ENCODE data around the gene APOBEC3A. TPM values are rescaled to one million over a fixed set of nuclear protein-coding genes. Genes with fewer than 3 reads are reported as not detected.

Gene APOBEC3A
- total and polyA plus RNA-seq, 2 of the 13 experiments (the other 11 are each of a cell fraction or from before 2014, with no cell fraction given) = not detected

GRCh38 chr22:38942702-38943101, 14.7 kb upstream of the APOBEC3A start (continued):
- TF ChIP-seq ZHX2 (IDR thresholded peaks at IDR 0.05; ENCODE audit: low read depth) = no peak
- no peak for TF ChIP-seq ZHX2 (CRISPR knock-in tag; IDR thresholded peaks at IDR 0.05; ENCODE audit: borderline replicate concordance)
- no peak for TF ChIP-seq SIN3A (IDR thresholded peaks at IDR 0.05; ENCODE audit: borderline replicate concordance, low read depth, low read length)
- no peak for TF ChIP-seq TBL1XR1 (IDR thresholded peaks at IDR 0.05; ENCODE audit: borderline replicate concordance, low read length, partially characterized antibody)

GRCh38 chr22:38943201-38943600, 14.2 kb upstream of the APOBEC3A start:
- Histone ChIP-seq H3K79me2 (ENCODE audit: insufficient read depth, low read length) (no peaks in the 10 kb centered on the region), H4K20me1 (ENCODE audit: insufficient read depth, low read length) (no peaks in the 10 kb centered on the region), H3K36me3 (replicated peaks in 1 of 2; ENCODE audit: control insufficient read depth in 1 of 2, insufficient read depth in 2 of 2, low read length in 2 of 2) (no peaks in the 10 kb centered on the region), H3K27ac (ENCODE audit: extremely low read length, insufficient read depth, low read length) (no peak overlapping the region), H3K9ac (ENCODE audit: insufficient read depth, low read depth, low read length) (no peak overlapping the region), H3K27me3 (ENCODE audit: control insufficient read depth in 1 of 2, insufficient read depth in 2 of 2, low read length in 2 of 2) (peaks cover 2 to 49% of the 10 kb centered on the region in 2 experiments; a peak in 3 of 5 replicates), H3K9me3 (ENCODE audit: low read length) (no peaks in the 10 kb centered on the region), H3K4me3 (replicated peaks in 1 of 3; ENCODE audit: insufficient read depth in 1 of 3, low read depth in 2 of 3, low read length in 3 of 3) (no peak overlapping the region), H3K4me1 (ENCODE audit: insufficient read depth, low read length) (no peaks in the 10 kb centered on the region), H3K4me2 (ENCODE audit: low read depth, low read length) (no peak overlapping the region), H2AFZ (ENCODE audit: low read length) (no peak overlapping the region)
- TF ChIP-seq ZNF747 (CRISPR knock-in tag; IDR thresholded peaks at IDR 0.05; ENCODE audit: borderline replicate concordance) = no peak
- TF ChIP-seq ZFP37 (CRISPR knock-in tag; IDR thresholded peaks at IDR 0.05; ENCODE audit: borderline replicate concordance) = no peak
- TF ChIP-seq ZSCAN25 (CRISPR knock-in tag; IDR thresholded peaks at IDR 0.05) = no peak
- TF ChIP-seq ZNF569 (CRISPR knock-in tag; IDR thresholded peaks at IDR 0.05; ENCODE audit: borderline replicate concordance) = no peak
- TF ChIP-seq GTF2F1 (IDR thresholded peaks at IDR 0.05; ENCODE audit: low read length) = no peak
- TF ChIP-seq, protein P1, sequence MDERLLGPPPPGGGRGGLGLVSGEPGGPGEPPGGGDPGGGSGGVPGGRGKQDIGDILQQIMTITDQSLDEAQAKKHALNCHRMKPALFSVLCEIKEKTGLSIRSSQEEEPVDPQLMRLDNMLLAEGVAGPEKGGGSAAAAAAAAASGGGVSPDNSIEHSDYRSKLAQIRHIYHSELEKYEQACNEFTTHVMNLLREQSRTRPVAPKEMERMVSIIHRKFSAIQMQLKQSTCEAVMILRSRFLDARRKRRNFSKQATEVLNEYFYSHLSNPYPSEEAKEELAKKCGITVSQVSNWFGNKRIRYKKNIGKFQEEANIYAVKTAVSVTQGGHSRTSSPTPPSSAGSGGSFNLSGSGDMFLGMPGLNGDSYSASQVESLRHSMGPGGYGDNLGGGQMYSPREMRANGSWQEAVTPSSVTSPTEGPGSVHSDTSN (CRISPR knock-in tag; IDR thresholded peaks at IDR 0.05) = no peak
- TF ChIP-seq ZNF501 (CRISPR knock-in tag; IDR thresholded peaks at IDR 0.05) = no peak
- TF ChIP-seq CBFB (CRISPR knock-in tag; IDR thresholded peaks at IDR 0.05) = no peak
- no peak for TF ChIP-seq MTA3 (CRISPR knock-in tag; IDR thresholded peaks at IDR 0.05)
- no peak for TF ChIP-seq THAP7 (CRISPR knock-in tag; IDR thresholded peaks at IDR 0.05)
- no peak for TF ChIP-seq SMYD3 (CRISPR knock-in tag; IDR thresholded peaks at IDR 0.05)
- no peak for TF ChIP-seq YEATS2 (CRISPR knock-in tag; IDR thresholded peaks at IDR 0.05; ENCODE audit: borderline replicate concordance)
- no peak for TF ChIP-seq RCOR2 (CRISPR knock-in tag; IDR thresholded peaks at IDR 0.05)
- TF ChIP-seq NRL (CRISPR knock-in tag; IDR thresholded peaks at IDR 0.05; ENCODE audit: borderline replicate concordance) = no peak
- TF ChIP-seq TCF7L2 (IDR thresholded peaks at IDR 0.05; ENCODE audit: low read depth, low read length) = no peak
- 44% methylated on average over 9 of the region's 9 CpGs for WGBS (ENCODE audit: low lambda C conversion rate)
- ChIA-PET CTCF (ENCODE audit: low intra/inter-chr PET ratio, low total read pairs) (no interaction called here), POLR2A (no interaction called here)
- FAIRE-seq = no peak
- no TSS peak for BruUV-seq (replicated peaks)
- no peak for ATAC-seq
- no peak for DNase-seq (ENCODE audit: low spot score)
- intact Hi-C loops (cut with micrococcal nuclease; ENCODE audit: unreplicated experiment) = no loop called here
- in situ Hi-C loops (cut with HindIII; ENCODE audit: extremely low pct_ligation_motif_present, low pct_unique_long_range_greater_than_20kb) = no loop called here
